Cerebellar cortex (tissue), 1 donor: Measurements from ENCODE around the gene SNX32.
A peak's percentile ranks its signal among the peaks of the same experiment; 100 is the strongest.

Experiments
- DNase-seq: peaks from one replicate; pipeline ENCODE4 v3.0.0-alpha.2; 2015; ENCODE audit warnings: low spot score

SNX32 gene

GRCh38 chr11:65833297-65834030 lies at the start of gene SNX32:
SNX32 (plus strand) TSS chr11:65833963; CDS start chr11:65834066, 103 bp downstream.
- peak; percentile 94 for DNase-seq

DNA sequence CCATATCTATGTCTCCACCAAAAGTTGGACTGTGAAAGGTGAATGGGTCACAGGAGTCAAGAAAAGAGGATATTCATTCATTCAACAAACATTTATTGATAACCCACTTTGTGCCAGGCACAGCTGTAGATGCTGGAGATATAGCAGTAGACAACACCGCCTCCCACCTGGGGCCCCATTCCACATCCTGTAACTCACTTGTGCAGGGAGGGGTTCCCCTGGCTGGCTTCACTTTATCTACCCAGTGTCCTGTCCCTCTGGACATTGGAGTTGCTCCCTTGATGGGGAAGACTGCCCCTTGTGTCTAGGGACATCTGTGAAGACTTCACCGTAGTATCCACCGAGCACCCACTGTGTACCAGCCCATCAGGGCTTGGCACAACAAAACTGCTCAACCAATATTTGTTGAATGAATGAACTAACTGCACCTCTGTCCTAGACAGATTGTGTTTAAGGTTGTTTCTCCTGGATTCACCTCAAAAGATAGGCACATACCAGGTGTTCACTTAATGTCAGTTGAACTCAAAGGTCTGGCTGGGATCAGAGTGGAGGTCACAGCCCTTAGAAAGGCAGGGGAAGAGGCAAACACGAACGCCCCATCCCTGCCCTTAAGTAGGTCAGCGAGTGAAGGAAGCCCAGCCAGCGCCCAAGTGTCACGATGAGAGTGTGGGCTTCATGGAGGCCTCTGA lies 48.3 kb upstream of the SNX32 start:
- no peak for DNase-seq

DNA sequence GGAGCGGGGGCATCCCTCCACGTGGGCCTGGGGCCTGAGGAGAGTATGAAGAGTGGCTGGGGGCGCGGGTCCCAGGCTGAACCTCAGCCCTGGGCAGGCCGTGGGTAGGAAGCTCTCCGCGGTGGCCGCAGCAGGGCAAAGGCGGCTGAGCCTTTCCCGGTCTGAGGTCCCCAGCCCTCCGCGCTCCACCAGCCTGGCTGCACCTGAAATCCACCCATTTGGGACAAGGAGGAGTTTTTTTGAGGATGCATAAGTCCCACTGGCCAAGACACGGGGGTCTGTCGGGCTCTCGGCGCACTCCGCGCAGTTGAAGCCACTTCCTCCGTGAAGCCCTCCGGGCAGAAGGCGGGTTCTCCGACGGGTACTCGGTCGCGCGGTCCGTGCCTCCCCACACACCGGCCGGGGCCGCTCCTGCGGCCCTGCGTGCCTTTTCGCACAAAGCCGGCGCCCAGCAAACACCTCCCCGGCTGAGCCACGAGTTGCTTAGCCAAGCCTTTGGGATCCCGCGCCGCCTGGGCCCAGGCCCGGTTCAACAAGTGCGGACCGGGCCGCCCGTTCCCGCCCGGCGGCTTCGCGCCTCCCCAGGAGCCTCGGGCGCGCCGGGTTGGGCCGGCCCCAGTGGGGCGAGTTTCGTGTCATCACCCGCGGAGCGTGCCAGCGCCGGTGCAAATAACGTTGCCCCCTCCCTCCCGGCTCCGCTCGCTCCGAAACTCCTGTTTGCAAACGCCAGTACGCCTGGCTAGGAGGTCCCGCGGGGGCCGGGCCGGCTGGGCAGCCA lies 47.6 kb upstream of the SNX32 start:
- DNase-seq = no peak

DNA sequence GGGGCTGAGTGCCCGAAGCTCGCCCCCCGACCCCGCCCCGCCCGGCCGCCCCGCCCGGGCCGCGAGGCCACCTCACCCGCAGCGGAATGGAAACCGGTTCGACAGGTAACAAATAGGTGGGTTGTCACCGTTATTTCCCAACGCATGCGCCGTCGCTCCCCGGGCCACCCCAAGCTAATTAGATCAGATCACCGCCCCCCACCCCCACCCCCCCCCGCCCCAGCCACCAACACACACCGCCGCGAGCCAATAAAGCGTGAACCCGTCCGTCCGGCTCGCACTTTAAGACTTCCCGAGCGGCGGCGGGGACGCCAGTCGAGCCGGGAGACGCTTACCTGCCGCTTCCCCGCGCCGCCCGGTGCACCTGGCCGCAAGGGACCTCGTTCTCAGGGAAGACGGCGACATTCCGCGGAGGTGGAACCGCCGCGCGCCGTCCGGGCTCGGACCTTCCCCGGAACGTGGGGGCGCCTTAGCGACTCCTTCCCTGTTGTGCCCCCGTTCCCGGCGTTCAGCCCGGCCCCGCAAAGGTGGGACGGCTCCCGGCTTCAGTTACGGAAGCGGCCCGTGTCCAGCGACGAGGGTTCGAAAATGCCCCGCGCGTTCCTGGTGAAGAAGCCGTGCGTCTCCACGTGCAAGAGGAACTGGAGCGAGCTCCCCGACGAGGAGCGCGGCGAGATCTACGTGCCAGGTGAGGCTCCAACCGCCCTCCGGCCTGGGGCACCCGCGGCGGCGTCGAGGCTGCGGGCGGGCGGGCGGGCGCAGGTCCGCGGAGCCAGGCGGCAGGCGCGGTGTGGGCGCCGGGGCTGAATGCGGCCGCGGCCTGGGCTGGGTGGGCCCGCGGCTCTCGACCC lies 46.8 kb upstream of the SNX32 start, which contains the start of gene OVOL1:
OVOL1 (plus strand) TSS at position 278 of the 851 bp plus-strand sequence; CDS start at position 589, 311 bp downstream.
- DNase-seq = no peak

DNA sequence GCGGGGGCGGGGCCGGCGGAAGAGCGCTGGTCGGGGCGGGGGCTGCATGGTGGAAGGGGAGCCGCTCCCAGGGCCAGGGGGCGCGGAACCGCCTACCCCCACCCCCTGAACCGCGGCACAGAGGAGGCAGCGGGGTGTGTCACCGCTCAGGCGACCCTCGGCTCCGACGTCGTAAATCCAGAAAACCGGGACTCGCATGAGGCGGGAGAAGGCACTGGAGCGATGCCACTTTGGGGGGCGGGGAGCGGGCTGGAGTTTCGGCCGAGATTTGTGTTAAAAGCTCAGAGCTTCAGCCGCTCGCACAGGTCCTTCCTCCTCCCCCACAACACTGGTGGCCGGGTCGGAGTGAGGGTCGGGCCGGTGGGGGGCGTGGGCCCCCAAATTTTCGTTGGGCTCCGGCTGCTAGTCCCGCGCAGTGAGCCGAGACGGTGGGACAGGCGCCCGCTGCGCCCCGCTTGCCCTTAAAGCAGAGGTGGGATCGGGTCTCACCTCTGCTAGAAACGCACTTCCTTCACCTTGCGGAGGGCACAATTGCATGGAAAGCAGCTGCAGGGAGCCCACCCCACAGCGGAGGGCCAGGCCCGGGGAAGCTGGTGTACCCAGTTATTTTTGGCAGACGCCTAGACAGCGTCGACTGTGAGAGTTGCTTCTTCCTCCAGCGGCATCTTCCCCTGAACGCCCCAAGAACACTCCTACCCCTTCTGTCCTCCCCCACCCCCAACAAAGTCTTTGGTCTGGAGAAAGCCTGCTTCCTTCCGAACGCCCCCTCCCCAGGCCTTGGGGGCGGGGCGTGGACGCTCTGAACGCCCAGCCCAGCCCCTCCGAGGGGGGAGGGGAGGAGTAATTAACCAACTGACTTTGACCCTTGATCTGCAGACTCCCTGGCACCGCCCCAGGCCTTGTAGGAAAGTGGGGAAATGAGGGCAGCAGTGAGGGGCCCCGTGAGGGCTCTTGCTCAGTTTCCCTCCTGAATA lies 45.8 kb upstream of the SNX32 start:
- no peak for DNase-seq

DNA sequence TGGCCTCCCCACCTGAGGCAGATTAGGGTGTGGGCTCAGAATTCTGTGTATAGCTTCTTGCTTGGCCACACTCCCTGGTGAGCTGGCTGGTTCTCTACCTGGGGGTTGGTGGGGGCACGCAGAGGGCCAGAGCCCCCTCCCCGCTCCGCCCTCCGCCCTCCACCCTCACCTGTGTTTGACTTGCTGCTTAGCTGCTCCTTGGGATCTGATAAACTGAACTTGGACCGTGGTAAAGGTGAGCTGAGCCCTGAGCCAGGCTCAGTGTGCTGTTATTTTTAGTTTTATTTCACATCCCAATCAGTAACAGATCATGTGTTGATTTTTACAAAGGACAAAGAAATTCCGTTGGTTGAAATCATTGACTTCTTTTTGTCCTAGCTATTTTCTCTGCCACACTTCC lies 44.9 kb upstream of the SNX32 start:
- no peak for DNase-seq

DNA sequence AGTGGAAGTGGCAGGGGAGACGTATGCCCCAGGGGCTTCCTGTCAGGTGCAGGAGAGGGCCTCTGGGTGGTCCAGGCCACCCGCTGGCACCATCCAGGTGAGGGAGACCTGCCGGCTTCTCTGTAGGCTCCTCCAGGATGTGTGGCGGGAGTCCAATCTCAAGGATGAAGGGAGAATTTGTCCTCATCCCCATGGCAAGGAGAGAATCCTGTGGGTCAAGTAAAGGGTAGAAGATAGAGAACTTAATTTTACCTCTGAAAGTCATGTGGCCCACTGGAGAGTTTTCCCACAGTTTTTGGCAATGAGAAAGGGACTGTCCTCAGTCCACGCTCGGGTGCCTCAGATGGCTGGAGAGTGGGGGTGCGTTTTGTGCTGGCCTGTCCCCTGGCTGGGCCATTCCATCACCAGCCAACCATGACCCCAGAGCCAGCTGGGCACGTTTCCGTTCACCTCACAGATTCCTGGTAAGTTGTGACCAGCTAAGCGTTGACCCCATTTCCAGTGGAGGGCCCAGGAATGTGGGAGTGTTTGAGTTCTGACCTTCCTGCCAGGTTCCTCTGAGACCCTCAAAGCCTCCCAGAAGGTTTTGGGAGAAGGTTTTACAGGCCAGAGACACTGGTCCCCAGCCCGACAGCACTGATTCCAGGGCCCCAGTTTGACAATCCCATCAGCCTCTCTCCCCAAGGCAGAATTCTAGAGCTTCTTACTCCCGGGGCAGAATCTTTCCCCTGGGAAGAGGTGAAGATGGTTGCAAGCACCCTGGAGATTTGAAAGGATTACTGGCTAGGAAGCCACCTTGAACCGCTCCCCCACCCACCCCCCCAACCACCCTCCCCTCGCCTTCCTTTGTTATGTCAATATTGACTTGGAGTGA lies 44.3 kb upstream of the SNX32 start:
- DNase-seq = no peak

GRCh38 chr11:65790104-65790901 lies 43.5 kb upstream of the SNX32 start:
- no peak for DNase-seq

DNA sequence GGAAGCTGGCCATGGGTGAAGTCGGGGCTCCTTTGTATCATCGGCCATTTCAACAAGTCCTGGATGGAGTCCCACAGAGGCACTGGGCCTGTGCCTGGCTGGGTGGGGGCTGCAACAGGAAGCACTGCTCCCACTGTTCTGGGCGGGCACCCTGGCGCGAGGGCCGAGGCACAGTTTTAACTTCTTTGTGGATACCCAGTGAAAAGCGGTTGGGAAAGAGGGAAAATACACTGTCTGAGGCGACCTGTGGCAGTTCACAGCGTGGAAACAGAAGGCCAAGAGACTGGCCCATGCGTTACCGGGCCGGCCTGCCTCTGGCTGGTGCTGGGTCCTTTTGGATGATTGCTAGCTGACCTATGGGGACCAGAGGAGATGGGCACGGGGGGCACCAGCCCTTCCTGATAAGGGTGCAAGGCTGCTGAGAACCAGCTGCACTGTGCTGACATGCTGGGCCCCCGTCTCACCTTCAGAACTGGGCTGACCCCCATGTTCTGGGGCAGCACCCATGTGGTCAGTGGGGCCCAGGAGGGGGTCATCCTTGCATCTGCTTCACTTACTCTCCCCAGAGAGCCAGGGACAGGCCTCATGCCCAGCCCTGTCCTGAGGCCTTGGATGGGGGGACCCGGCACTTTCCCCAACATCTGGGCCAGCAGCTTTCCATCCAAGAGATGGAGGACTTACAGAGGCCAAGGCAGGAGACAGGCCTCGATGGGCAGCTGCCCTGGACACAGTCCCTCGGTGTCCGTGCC lies 42.7 kb upstream of the SNX32 start:
- DNase-seq = no peak

GRCh38 chr11:65791719-65792213 lies 42.0 kb upstream of the SNX32 start:
- DNase-seq = no peak

DNA sequence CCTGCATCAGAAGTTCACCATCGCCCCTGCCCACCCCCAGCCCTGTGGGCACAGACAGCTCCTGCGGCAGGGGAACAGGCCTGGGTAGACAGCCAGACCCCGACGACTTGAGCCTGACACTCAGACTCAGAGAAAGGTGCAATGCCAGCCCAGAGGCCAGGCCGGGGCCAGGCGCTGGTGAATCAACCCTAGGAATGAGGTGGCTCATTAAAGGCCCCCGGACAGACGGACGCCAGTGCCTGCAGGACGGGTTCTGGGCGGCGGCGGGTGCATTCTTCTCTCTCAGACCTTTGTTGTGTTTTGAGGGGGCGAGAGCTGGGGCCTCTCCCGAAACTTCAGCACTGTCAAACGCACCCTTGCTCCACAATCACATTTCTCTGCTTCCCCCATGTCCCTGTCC lies 41.3 kb upstream of the SNX32 start:
- no peak for DNase-seq

- no peak for DNase-seq
These were observed 40.6 kb upstream of the SNX32 start for GRCh38 chr11:65793144-65793581.

DNA sequence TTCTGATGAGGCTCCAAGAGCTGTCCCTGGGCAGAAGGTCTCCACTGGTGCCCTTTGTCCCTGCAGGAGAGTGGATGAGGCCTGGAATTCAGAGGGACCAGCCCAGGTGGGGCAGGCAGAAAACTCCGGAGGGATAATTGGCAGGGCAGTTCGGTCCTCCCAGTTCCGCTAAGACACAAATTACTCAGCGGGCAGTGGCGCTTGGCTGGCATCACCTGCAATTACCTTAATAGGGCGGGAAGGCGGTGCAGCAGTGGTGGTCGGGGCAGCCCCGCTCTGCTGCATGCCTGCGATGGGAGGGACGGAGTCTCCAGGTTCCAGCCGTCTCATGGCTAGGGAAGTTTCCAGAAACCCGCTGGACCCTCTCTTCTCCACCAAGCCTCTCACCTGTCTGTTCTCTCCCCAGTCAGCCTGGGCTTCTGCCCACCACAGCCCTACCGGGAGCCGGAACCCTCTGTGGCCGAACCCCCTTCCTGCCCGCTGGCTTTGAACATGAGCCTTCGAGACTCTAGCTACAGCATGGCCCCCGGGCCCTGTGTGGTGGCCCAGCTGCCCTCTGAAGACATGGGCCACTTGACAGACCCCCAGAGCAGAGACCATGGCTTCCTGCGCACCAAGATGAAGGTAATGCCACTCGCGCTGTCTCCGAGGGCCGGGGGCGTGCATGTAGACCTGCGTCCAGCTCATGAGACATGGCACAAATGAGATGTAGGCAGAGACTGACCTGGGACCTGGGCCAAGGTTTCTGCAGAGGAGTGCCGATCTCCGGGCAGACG lies 40.0 kb upstream of the SNX32 start:
- DNase-seq = no peak

GRCh38 chr11:65794570-65795510 lies 38.9 kb upstream of the SNX32 start:
- no peak for DNase-seq

DNA sequence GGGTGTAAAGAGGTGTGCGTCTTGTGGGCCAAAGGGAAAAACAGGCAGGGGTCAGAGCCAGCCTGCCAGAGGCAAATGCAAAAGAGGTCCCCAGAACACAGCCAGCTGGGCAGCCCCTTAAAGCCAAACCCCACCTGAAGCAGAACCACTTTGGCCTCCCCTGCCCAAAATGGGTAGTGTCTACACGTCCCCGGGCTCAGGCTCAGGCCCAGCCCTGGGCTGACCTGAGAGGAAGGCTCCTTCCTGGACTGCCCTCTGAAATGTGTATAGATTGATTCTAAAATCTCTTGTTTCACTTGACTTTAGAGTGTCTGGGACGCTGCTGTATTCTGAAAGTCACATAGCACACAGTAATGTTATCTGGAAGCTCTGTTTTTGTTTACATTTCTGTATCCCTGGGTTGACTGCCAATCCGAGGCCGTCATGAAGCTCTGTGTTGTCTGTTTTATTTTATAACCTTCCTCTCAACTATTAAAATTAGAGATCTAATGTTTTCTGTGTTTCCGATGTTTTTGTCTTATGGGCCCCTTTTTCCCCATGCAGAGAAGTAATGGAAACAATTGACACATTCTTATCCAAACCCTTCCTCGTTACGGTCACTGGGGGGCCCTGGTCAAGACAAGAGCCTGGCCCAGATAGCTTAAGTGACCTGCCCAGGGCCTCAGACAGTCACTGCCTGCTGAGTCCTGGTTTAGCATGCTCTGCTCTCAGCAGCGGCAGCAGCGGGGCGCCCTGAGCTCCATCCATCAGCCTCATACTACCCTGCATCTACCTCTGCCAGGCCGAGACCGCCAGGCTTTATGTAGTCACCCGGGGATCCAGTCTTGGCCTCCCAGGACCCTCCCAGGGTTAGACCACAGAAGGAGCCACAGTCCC lies 36.8 kb upstream of the SNX32 start:
- no peak for DNase-seq
